ENCODE measurements around the gene ROS1.
A peak's percentile ranks its signal among the peaks of the same experiment; 100 is the strongest.

ROS1 gene

GRCh38 chr6:117440706-117441525 is 15.2 kb upstream of the ROS1 start:
- no peak for DNase-seq (ENCODE audit: low spot score)

GRCh38 chr6:117432273-117432672 is 6.5 kb upstream of the ROS1 start:
- DNase-seq (ENCODE audit: low spot score), result no peak

- DNase-seq (ENCODE audit: low spot score), result no peak
Measured at GRCh38 chr6:117423754-117424153, 2.0 kb downstream of the ROS1 start.

GRCh38 chr6:117418320-117418719 is 7.4 kb downstream of the ROS1 start:
- DNase-seq (ENCODE audit: low spot score), result no peak

- DNase-seq (ENCODE audit: low spot score), result no peak
Measured at GRCh38 chr6:117417851-117418250, 7.9 kb downstream of the ROS1 start.

- no peak for DNase-seq (ENCODE audit: low spot score)
Measured at GRCh38 chr6:117414770-117415169, 11.0 kb downstream of the ROS1 start.

- peak; percentile 4 for DNase-seq (ENCODE audit: low spot score)
Measured at GRCh38 chr6:117411474-117411873, 14.3 kb downstream of the ROS1 start.

GRCh38 chr6:117409863-117410262 is 15.9 kb downstream of the ROS1 start:
- DNase-seq (ENCODE audit: low spot score), result no peak

- no peak for DNase-seq (ENCODE audit: low spot score)
Measured at GRCh38 chr6:117409420-117409819, 16.3 kb downstream of the ROS1 start.

- DNase-seq (ENCODE audit: low spot score), result peak; percentile 21
Measured at GRCh38 chr6:117404548-117404947, 21.2 kb downstream of the ROS1 start.

GRCh38 chr6:117401799-117402198 is 23.9 kb downstream of the ROS1 start:
- no peak for DNase-seq (ENCODE audit: low spot score)

GRCh38 chr6:117399924-117400323 is 25.8 kb downstream of the ROS1 start:
- no peak for DNase-seq (ENCODE audit: low spot score)

GRCh38 chr6:117399126-117399525 is 26.6 kb downstream of the ROS1 start:
- DNase-seq (ENCODE audit: low spot score), result no peak

GRCh38 chr6:117397536-117398227 is 28.1 kb downstream of the ROS1 start:
- no peak for DNase-seq (ENCODE audit: low spot score)

GRCh38 chr6:117396228-117396627 is 29.5 kb downstream of the ROS1 start:
- no peak for DNase-seq (ENCODE audit: low spot score)

- DNase-seq (ENCODE audit: low spot score), result no peak
Measured at GRCh38 chr6:117395164-117395563, 30.6 kb downstream of the ROS1 start.

- no peak for DNase-seq (ENCODE audit: low spot score)
Measured at GRCh38 chr6:117393045-117393444, 32.7 kb downstream of the ROS1 start.

GRCh38 chr6:117391874-117392583 is 33.7 kb downstream of the ROS1 start:
- DNase-seq (ENCODE audit: low spot score), result no peak

- no peak for DNase-seq (ENCODE audit: low spot score)
Measured at GRCh38 chr6:117389227-117390057, 36.3 kb downstream of the ROS1 start.

- DNase-seq (ENCODE audit: low spot score), result no peak
Measured at GRCh38 chr6:117387454-117387974, 38.2 kb downstream of the ROS1 start.

GRCh38 chr6:117384659-117385058 is 41.1 kb downstream of the ROS1 start:
- no peak for DNase-seq (ENCODE audit: low spot score)

- no peak for DNase-seq (ENCODE audit: low spot score)
Measured at GRCh38 chr6:117381749-117382148, 44.0 kb downstream of the ROS1 start.

Measured in pons (tissue), 1 donor.